ENCODE data around the gene FAM163B. TPM values are rescaled to one million over a fixed set of nuclear protein-coding genes. Genes with fewer than 3 reads are reported as not detected.

The FAM163B gene
- total and polyA plus RNA-seq, 2 donors (not counting 1 experiment from before 2014, with no cell fraction given): not detected

GRCh38 chr9:133601746-133602145 is 7.4 kb downstream of the FAM163B start:
- no peak overlapping the region for H3K4me3 ChIP-seq (ENCODE audit: control extremely low read depth in 1 of 5, extremely low read depth in 1 of 5, insufficient read depth in 1 of 5, low read depth in 2 of 5, low read length in 4 of 5)
- Mint-ChIP-seq H3K9me3 (ENCODE audit: insufficient read depth) (peaks cover 7% of the 10 kb centered on the region), H3K27me3 (peaks cover 30% of the 10 kb centered on the region), H3K27ac (no peak overlapping the region), H3K4me3 (no peak overlapping the region), H3K4me1 (peaks cover 7% of the 10 kb centered on the region)
- DNase-seq (no peak), ATAC-seq (ENCODE audit: low read depth) (no peak)
- no peak overlapping the region for H3K27ac ChIP-seq (ENCODE audit: low read length in 2 of 2)
- intact Hi-C loops (cut with micrococcal nuclease): no loop called here
- ChIA-PET CTCF (no interaction called here), POLR2A (no interaction called here)
- no peaks in the 10 kb centered on the region for H3K36me3 ChIP-seq (replicated peaks in 1 of 2; ENCODE audit: control extremely low read depth in 1 of 2, control insufficient read depth in 1 of 2, extremely low read depth in 1 of 2, insufficient read depth in 2 of 2, low read length in 1 of 2)
- H2AFZ ChIP-seq (ENCODE audit: insufficient read depth, low read depth, low read length, poor library complexity, severe bottlenecking): no peak overlapping the region
- H3K4me2 ChIP-seq (replicated peaks; ENCODE audit: low read depth, low read length, poor library complexity, severe bottlenecking): no peak overlapping the region
- H3K9ac ChIP-seq (ENCODE audit: low read length): no peak overlapping the region
- peaks cover 1 to 25% (median 15%) of the 10 kb centered on the region in 3 donors for H3K9me3 ChIP-seq (ENCODE audit: control extremely low read depth in 1 of 3, control insufficient read depth in 2 of 3, insufficient read depth in 1 of 3, low read length in 2 of 3)
- no peaks in the 10 kb centered on the region for H4K20me1 ChIP-seq (ENCODE audit: control insufficient read depth, insufficient read depth, low read length, poor library complexity, severe bottlenecking)
- no peaks in the 10 kb centered on the region for H3K79me2 ChIP-seq (ENCODE audit: control insufficient read depth, insufficient read depth, low read length)
- peaks cover 0 to 33% (median 0%) of the 10 kb centered on the region in 4 experiments for H3K27me3 ChIP-seq (replicated peaks in 1 of 4; ENCODE audit: control extremely low read depth in 1 of 4, control insufficient read depth in 3 of 4, insufficient read depth in 4 of 4, low read length in 3 of 4)
- 88% methylated on average over 7 of the region's 10 CpGs for WGBS (ENCODE audit: insufficient coverage)
- no peak for TF ChIP-seq CTCF (IDR thresholded peaks at IDR 0.05)
- TF ChIP-seq EZH2 (IDR thresholded peaks at IDR 0.05; ENCODE audit: borderline replicate concordance, insufficient read depth, low read depth, low read length, poor library complexity, severe bottlenecking): no peak
- no peaks in the 10 kb centered on the region for H3K4me1 ChIP-seq (ENCODE audit: control insufficient read depth in 2 of 2, insufficient read depth in 2 of 2, low read length in 2 of 2)

- H3K27ac ChIP-seq (ENCODE audit: low read length in 2 of 2): no peak overlapping the region
- Mint-ChIP-seq H3K9me3 (ENCODE audit: insufficient read depth) (peaks cover 7% of the 10 kb centered on the region), H3K27me3 (peaks cover 23% of the 10 kb centered on the region), H3K4me3 (no peak overlapping the region), H3K4me1 (peaks cover 7% of the 10 kb centered on the region), H3K27ac (no peak overlapping the region)
- ATAC-seq (ENCODE audit: low read depth): no peak
- no peaks in the 10 kb centered on the region for H4K20me1 ChIP-seq (ENCODE audit: control insufficient read depth, insufficient read depth, low read length, poor library complexity, severe bottlenecking)
- 98% methylated on average over 3 of the region's 7 CpGs for WGBS (ENCODE audit: insufficient coverage)
- no peaks in the 10 kb centered on the region for H3K36me3 ChIP-seq (replicated peaks in 1 of 2; ENCODE audit: control extremely low read depth in 1 of 2, control insufficient read depth in 1 of 2, extremely low read depth in 1 of 2, insufficient read depth in 2 of 2, low read length in 1 of 2)
- no peaks in the 10 kb centered on the region for H3K4me1 ChIP-seq (ENCODE audit: control insufficient read depth in 2 of 2, insufficient read depth in 2 of 2, low read length in 2 of 2)
- H3K9me3 ChIP-seq (ENCODE audit: control extremely low read depth in 1 of 3, control insufficient read depth in 2 of 3, insufficient read depth in 1 of 3, low read length in 2 of 3): peaks cover 1 to 35% (median 19%) of the 10 kb centered on the region in 3 donors
- ChIA-PET POLR2A (no interaction called here), CTCF (no interaction called here)
- H3K9ac ChIP-seq (ENCODE audit: low read length): no peak overlapping the region
- no peak overlapping the region for H3K4me2 ChIP-seq (replicated peaks; ENCODE audit: low read depth, low read length, poor library complexity, severe bottlenecking)
- no peak for DNase-seq
- no peaks in the 10 kb centered on the region for H3K79me2 ChIP-seq (ENCODE audit: control insufficient read depth, insufficient read depth, low read length)
- no peak overlapping the region for H2AFZ ChIP-seq (ENCODE audit: insufficient read depth, low read depth, low read length, poor library complexity, severe bottlenecking)
- H3K27me3 ChIP-seq (replicated peaks in 1 of 4; ENCODE audit: control extremely low read depth in 1 of 4, control insufficient read depth in 3 of 4, insufficient read depth in 4 of 4, low read length in 3 of 4): peaks cover 0 to 26% (median 0%) of the 10 kb centered on the region in 4 experiments
- no peak overlapping the region for H3K4me3 ChIP-seq (ENCODE audit: control extremely low read depth in 1 of 5, extremely low read depth in 1 of 5, insufficient read depth in 1 of 5, low read depth in 2 of 5, low read length in 4 of 5)
- intact Hi-C loops (cut with micrococcal nuclease): no loop called here
- TF ChIP-seq EZH2 (IDR thresholded peaks at IDR 0.05; ENCODE audit: borderline replicate concordance, insufficient read depth, low read depth, low read length, poor library complexity, severe bottlenecking) (no peak), CTCF (IDR thresholded peaks at IDR 0.05) (no peak)
Measured at GRCh38 chr9:133600739-133601138, 8.4 kb downstream of the FAM163B start.
